Ascending aorta (tissue), 2 donors: ENCODE results near the gene C16orf87. TPM values are rescaled to one million over a fixed set of nuclear protein-coding genes. Genes with fewer than 3 reads are reported as not detected.
"Not testable (repeated sequence)": the region's sequence is repeated elsewhere in the genome, so short reads cannot be mapped to it uniquely, and the experiment has no call there.

ENCODE experiments used
- DNase-seq, 2 donors: peaks; one replicate each; pipeline ENCODE4 v3.0.0-alpha.2; 2019; ENCODE audit warnings: low spot score in 2 of 2
- H3K27ac ChIP-seq, 2 donors: fragments of 200-600 bp; sonication (generic); one replicate each; pipeline ENCODE4 v1.5.1; 2016 to 2017; ENCODE audit warnings: mild to moderate bottlenecking in 1 of 2
- H3K27me3 ChIP-seq: fragments of 200-600 bp; sonication (generic); one replicate; pipeline ENCODE4 v1.5.1; 2017
- H3K36me3 ChIP-seq, 2 donors: fragments of 200-600 bp; sonication (generic); one replicate each; pipeline ENCODE4 v1.5.1; 2016
- H3K4me1 ChIP-seq, 2 donors: fragments of 200-600 bp; sonication (generic); one replicate each; pipeline ENCODE4 v1.5.1; 2016 to 2017; ENCODE audit warnings: mild to moderate bottlenecking in 1 of 2
- H3K4me3 ChIP-seq, 2 donors: fragments of 200-600 bp; sonication (generic); one replicate each; pipeline ENCODE4 v1.5.1; 2016 to 2017; ENCODE audit warnings: mild to moderate bottlenecking in 1 of 2
- H3K9me3 ChIP-seq, 2 donors: fragments of 200-600 bp; sonication (generic); one replicate each; pipeline ENCODE4 v1.5.1; 2016
- CTCF ChIP-seq, 3 experiments: fragments of 200-600 bp in 2 of 3; fragments of 450-650 bp in 1 of 3; sonication (generic) in 2 of 3; IDR thresholded peaks; one replicate each; pipeline ENCODE4 v1.5.1; 2016 to 2019; ENCODE audit warnings: antibody characterized with exemption in 3 of 3, mild to moderate bottlenecking in 1 of 3, moderate library complexity in 1 of 3
- intact Hi-C: fragments of 100-400 bp; cut with DNase I; formaldehyde crosslinking; loops from one replicate; pipeline ENCODE4 v1.15.1; 2023
- total RNA-seq: library from RNA; depleted of rRNA; stranded (reverse); fragments of >200 nt; gene quantifications from one replicate; pipeline ENCODE4 v1.1.0, GENCODE V29; 2016

Gene C16orf87
- total RNA-seq, 1 donor from 2014 or later, result under 0.01 TPM

- intact Hi-C loops, result no loop called here
- H3K27me3 ChIP-seq, result no peaks in the 10 kb centered on the region
- DNase-seq, result no peak
- no peaks in the 10 kb centered on the region for H3K4me1 ChIP-seq
- no peaks in the 10 kb centered on the region for H3K36me3 ChIP-seq
- no peaks in the 10 kb centered on the region for H3K9me3 ChIP-seq
- no peak overlapping the region for H3K27ac ChIP-seq
- no peak for TF ChIP-seq CTCF (IDR thresholded peaks at IDR 0.05)
- no peak overlapping the region for H3K4me3 ChIP-seq
These were observed 45.7 kb downstream of the C16orf87 start for GRCh38 chr16:46785076-46785845.

- H3K27me3 ChIP-seq, H3K27ac ChIP-seq, H3K36me3 ChIP-seq, intact Hi-C loops, DNase-seq, H3K4me1 ChIP-seq, H3K9me3 ChIP-seq, H3K4me3 ChIP-seq: not testable (repeated sequence)
These were observed 46.4 kb downstream of the C16orf87 start for GRCh38 chr16:46784569-46784968.

GRCh38 chr16:46783800-46784199, 47.2 kb downstream of the C16orf87 start:
- H3K36me3 ChIP-seq, result no peaks in the 10 kb centered on the region
- H3K9me3 ChIP-seq, result no peaks in the 10 kb centered on the region
- H3K4me3 ChIP-seq, result no peak overlapping the region
- H3K4me1 ChIP-seq, result no peaks in the 10 kb centered on the region
- no peak overlapping the region for H3K27ac ChIP-seq
- TF ChIP-seq CTCF (IDR thresholded peaks at IDR 0.05), result no peak
- intact Hi-C loops, result no loop called here
- no peak for DNase-seq
- no peaks in the 10 kb centered on the region for H3K27me3 ChIP-seq

GRCh38 chr16:46782320-46782719, 48.7 kb downstream of the C16orf87 start:
- Histone ChIP-seq H3K4me1 (no peaks in the 10 kb centered on the region), H3K9me3 (no peaks in the 10 kb centered on the region), H3K4me3 (no peak overlapping the region), H3K27me3 (no peaks in the 10 kb centered on the region), H3K27ac (no peak overlapping the region), H3K36me3 (no peaks in the 10 kb centered on the region)
- intact Hi-C loops, result no loop called here
- no peak for DNase-seq
- TF ChIP-seq CTCF (IDR thresholded peaks at IDR 0.05), result no peak

- H3K9me3 ChIP-seq, result no peaks in the 10 kb centered on the region
- H3K4me1 ChIP-seq, result no peaks in the 10 kb centered on the region
- intact Hi-C loops, result no loop called here
- DNase-seq, result no peak
- no peaks in the 10 kb centered on the region for H3K27me3 ChIP-seq
- H3K36me3 ChIP-seq, result no peaks in the 10 kb centered on the region
- no peak overlapping the region for H3K27ac ChIP-seq
- H3K4me3 ChIP-seq, result no peak overlapping the region
- TF ChIP-seq CTCF (IDR thresholded peaks at IDR 0.05), result no peak
These were observed 53.2 kb downstream of the C16orf87 start for GRCh38 chr16:46777804-46778203.

GRCh38 chr16:46775214-46775613, 55.8 kb downstream of the C16orf87 start:
- TF ChIP-seq CTCF (IDR thresholded peaks at IDR 0.05), result no peak
- H3K9me3 ChIP-seq, result no peaks in the 10 kb centered on the region
- H3K4me3 ChIP-seq, result no peak overlapping the region
- H3K4me1 ChIP-seq, result no peaks in the 10 kb centered on the region
- no peaks in the 10 kb centered on the region for H3K36me3 ChIP-seq
- intact Hi-C loops, result no loop called here
- no peak for DNase-seq
- H3K27me3 ChIP-seq, result no peaks in the 10 kb centered on the region
- no peak overlapping the region for H3K27ac ChIP-seq
